ENCODE data around the gene CDH13. TPM values are rescaled to one million over a fixed set of nuclear protein-coding genes. Genes with fewer than 3 reads are reported as not detected.

CDH13 gene
- total RNA-seq, 1 donor: 102 TPM

- Histone ChIP-seq H2AFZ (ENCODE audit: low read length) (no peak overlapping the region), H3K9me3 (ENCODE audit: low read depth, low read length) (no peaks in the 10 kb centered on the region), H3K4me2 (ENCODE audit: insufficient read depth, low read length) (no peak overlapping the region), H3K27ac (ENCODE audit: low read depth, low read length) (no peak overlapping the region), H3K79me2 (ENCODE audit: insufficient read depth, low read length) (peaks cover 3% of the 10 kb centered on the region), H3K27me3 (ENCODE audit: insufficient read depth, low read length) (no peaks in the 10 kb centered on the region), H3K4me3 (ENCODE audit: insufficient read depth, low read length) (no peak overlapping the region), H4K20me1 (ENCODE audit: insufficient read depth, low read length) (no peaks in the 10 kb centered on the region), H3K36me3 (ENCODE audit: insufficient read depth, low read length) (no peaks in the 10 kb centered on the region), H3K4me1 (ENCODE audit: insufficient read depth, low read length) (peaks cover 12% of the 10 kb centered on the region)
- peak; percentile 61 for TF ChIP-seq CTCF (IDR thresholded peaks at IDR 0.05; ENCODE audit: extremely low read depth, low read depth, low read length)
- no peak for DNase-seq (ENCODE audit: insufficient read length, low spot score, missing footprints)
These were observed 111.9 kb downstream of the CDH13 start for GRCh38 chr16:82738699-82739098.

- TF ChIP-seq CTCF (IDR thresholded peaks at IDR 0.05; ENCODE audit: extremely low read depth, low read depth, low read length): no peak
- no peaks in the 10 kb centered on the region for H3K9me3 ChIP-seq (ENCODE audit: low read depth, low read length)
- H3K27me3 ChIP-seq (ENCODE audit: insufficient read depth, low read length): no peaks in the 10 kb centered on the region
- DNase-seq (ENCODE audit: insufficient read length, low spot score, missing footprints): no peak
- H3K27ac ChIP-seq (ENCODE audit: low read depth, low read length): no peak overlapping the region
- peaks cover 3% of the 10 kb centered on the region for H3K79me2 ChIP-seq (ENCODE audit: insufficient read depth, low read length)
- no peak overlapping the region for H3K4me2 ChIP-seq (ENCODE audit: insufficient read depth, low read length)
- H3K4me1 ChIP-seq (ENCODE audit: insufficient read depth, low read length): peaks cover 1% of the 10 kb centered on the region
- no peaks in the 10 kb centered on the region for H4K20me1 ChIP-seq (ENCODE audit: insufficient read depth, low read length)
- no peak overlapping the region for H2AFZ ChIP-seq (ENCODE audit: low read length)
- no peaks in the 10 kb centered on the region for H3K36me3 ChIP-seq (ENCODE audit: insufficient read depth, low read length)
- H3K4me3 ChIP-seq (ENCODE audit: insufficient read depth, low read length): no peak overlapping the region
These were observed 114.4 kb downstream of the CDH13 start for GRCh38 chr16:82741073-82741615.

- Histone ChIP-seq H3K27me3 (ENCODE audit: insufficient read depth, low read length) (no peaks in the 10 kb centered on the region), H3K9me3 (ENCODE audit: low read depth, low read length) (no peaks in the 10 kb centered on the region), H3K4me3 (ENCODE audit: insufficient read depth, low read length) (no peak overlapping the region), H3K4me2 (ENCODE audit: insufficient read depth, low read length) (no peak overlapping the region), H3K79me2 (ENCODE audit: insufficient read depth, low read length) (peaks cover 2% of the 10 kb centered on the region), H3K27ac (ENCODE audit: low read depth, low read length) (no peak overlapping the region), H3K36me3 (ENCODE audit: insufficient read depth, low read length) (no peaks in the 10 kb centered on the region), H2AFZ (ENCODE audit: low read length) (no peak overlapping the region), H3K4me1 (ENCODE audit: insufficient read depth, low read length) (peaks cover 4% of the 10 kb centered on the region), H4K20me1 (ENCODE audit: insufficient read depth, low read length) (no peaks in the 10 kb centered on the region)
- TF ChIP-seq CTCF (IDR thresholded peaks at IDR 0.05; ENCODE audit: extremely low read depth, low read depth, low read length): no peak
- DNase-seq (ENCODE audit: insufficient read length, low spot score, missing footprints): no peak
These were observed 118.2 kb downstream of the CDH13 start for GRCh38 chr16:82744958-82745357.

- peaks cover 4% of the 10 kb centered on the region for H3K4me1 ChIP-seq (ENCODE audit: insufficient read depth, low read length)
- no peaks in the 10 kb centered on the region for H3K9me3 ChIP-seq (ENCODE audit: low read depth, low read length)
- peak; percentile 48 for TF ChIP-seq CTCF (IDR thresholded peaks at IDR 0.05; ENCODE audit: extremely low read depth, low read depth, low read length)
- no peaks in the 10 kb centered on the region for H4K20me1 ChIP-seq (ENCODE audit: insufficient read depth, low read length)
- peak; percentile 43 for DNase-seq (ENCODE audit: insufficient read length, low spot score, missing footprints)
- no peaks in the 10 kb centered on the region for H3K27me3 ChIP-seq (ENCODE audit: insufficient read depth, low read length)
- H3K27ac ChIP-seq (ENCODE audit: low read depth, low read length): no peak overlapping the region
- H3K36me3 ChIP-seq (ENCODE audit: insufficient read depth, low read length): no peaks in the 10 kb centered on the region
- H3K79me2 ChIP-seq (ENCODE audit: insufficient read depth, low read length): peaks cover 2% of the 10 kb centered on the region
- no peak overlapping the region for H3K4me3 ChIP-seq (ENCODE audit: insufficient read depth, low read length)
- H3K4me2 ChIP-seq (ENCODE audit: insufficient read depth, low read length): peak overlapping the region; percentile 60
- H2AFZ ChIP-seq (ENCODE audit: low read length): peak overlapping the region; percentile 81
These were observed 121.3 kb downstream of the CDH13 start for GRCh38 chr16:82748026-82748425.
